Measurements from ENCODE around the gene CYP4V2. TPM values are rescaled to one million over a fixed set of nuclear protein-coding genes. Genes with fewer than 3 reads are reported as not detected.

CYP4V2 gene
- total and polyA plus RNA-seq, 8 donors: 25.6 to 39.7 (median 34.1) TPM

- ATAC-seq: peak in 2 of 4 donors; percentile 38 to 39
Observed at GRCh38 chr4:186204686-186205085, 13.3 kb downstream of the CYP4V2 start.

GRCh38 chr4:186205156-186205555 lies 13.8 kb downstream of the CYP4V2 start:
- Histone ChIP-seq H3K4me1 (no peaks in the 10 kb centered on the region), H3K27ac (no peak overlapping the region), H3K27me3 (no peaks in the 10 kb centered on the region), H3K9me3 (no peaks in the 10 kb centered on the region), H3K36me3 (peaks cover 0 to 13% (median 4%) of the 10 kb centered on the region in 3 donors), H3K4me3 (no peak overlapping the region)
- DNase-seq (no peak), ATAC-seq (no peak), FAIRE-seq (no peak)
- 80 to 82% methylated on average over 8 of the region's 8 CpGs for WGBS, 2 donors
- intact Hi-C loops (cut with DNase I): no loop called here
- TF ChIP-seq CTCF (IDR thresholded peaks at IDR 0.05): no peak

More at GRCh38 chr4:186204686-186205085, 13.3 kb downstream of the CYP4V2 start:
- Histone ChIP-seq H3K36me3 (peaks cover 0 to 13% (median 4%) of the 10 kb centered on the region in 3 donors), H3K9me3 (no peaks in the 10 kb centered on the region), H3K4me1 (no peaks in the 10 kb centered on the region), H3K27me3 (no peaks in the 10 kb centered on the region), H3K27ac (peak overlapping the region in 1 of 4 donors; percentile 60), H3K4me3 (peak overlapping the region in 1 of 4 donors; percentile 10)
- 62 to 65% methylated on average over 13 of the region's 13 CpGs for WGBS, 2 donors
- no peak for DNase-seq
- FAIRE-seq: no peak
- TF ChIP-seq CTCF (IDR thresholded peaks at IDR 0.05): no peak
- intact Hi-C loops (cut with DNase I): no loop called here

GRCh38 chr4:186216465-186217024 lies 25.2 kb downstream of the CYP4V2 start:
- no peak for FAIRE-seq
- no peak overlapping the region for H3K27ac ChIP-seq
- WGBS, 2 donors: 71 to 85% methylated on average over 8 of the region's 8 CpGs
- H3K36me3 ChIP-seq: no peaks in the 10 kb centered on the region
- no peak for TF ChIP-seq CTCF (IDR thresholded peaks at IDR 0.05)
- no peak for DNase-seq
- no peak for ATAC-seq
- no peaks in the 10 kb centered on the region for H3K9me3 ChIP-seq
- no peaks in the 10 kb centered on the region for H3K27me3 ChIP-seq
- no peak overlapping the region for H3K4me3 ChIP-seq
- intact Hi-C loops (cut with DNase I): no loop called here
- no peaks in the 10 kb centered on the region for H3K4me1 ChIP-seq

GRCh38 chr4:186217733-186218293 lies 26.4 kb downstream of the CYP4V2 start:
- intact Hi-C loops (cut with DNase I): no loop called here
- DNase-seq (no peak), ATAC-seq (no peak), FAIRE-seq (no peak)
- no peaks in the 10 kb centered on the region for H3K9me3 ChIP-seq
- no peaks in the 10 kb centered on the region for H3K36me3 ChIP-seq
- no peak for TF ChIP-seq CTCF (IDR thresholded peaks at IDR 0.05)
- no peak overlapping the region for H3K4me3 ChIP-seq
- WGBS, 2 donors: 30 to 31% methylated on average over 1 of the region's 1 CpG
- no peaks in the 10 kb centered on the region for H3K27me3 ChIP-seq
- no peak overlapping the region for H3K27ac ChIP-seq
- H3K4me1 ChIP-seq: no peaks in the 10 kb centered on the region

- no peak for ATAC-seq
- no peak for TF ChIP-seq CTCF (IDR thresholded peaks at IDR 0.05)
- no peaks in the 10 kb centered on the region for H3K4me1 ChIP-seq
- H3K4me3 ChIP-seq: no peak overlapping the region
- H3K27ac ChIP-seq: no peak overlapping the region
- no peaks in the 10 kb centered on the region for H3K36me3 ChIP-seq
- H3K9me3 ChIP-seq: no peaks in the 10 kb centered on the region
- no peaks in the 10 kb centered on the region for H3K27me3 ChIP-seq
- intact Hi-C loops (cut with DNase I): no loop called here
- WGBS, 2 donors: 78 to 90% methylated on average over 1 of the region's 1 CpG
- no peak for DNase-seq
- FAIRE-seq: no peak
Observed at GRCh38 chr4:186221624-186222023, 30.3 kb downstream of the CYP4V2 start.
